ENCODE results near the gene ACTR3C.
"Not testable (repeated sequence)": the region's sequence is repeated elsewhere in the genome, so short reads cannot be mapped to it uniquely, and the experiment has no call there.

Gene ACTR3C

DNA sequence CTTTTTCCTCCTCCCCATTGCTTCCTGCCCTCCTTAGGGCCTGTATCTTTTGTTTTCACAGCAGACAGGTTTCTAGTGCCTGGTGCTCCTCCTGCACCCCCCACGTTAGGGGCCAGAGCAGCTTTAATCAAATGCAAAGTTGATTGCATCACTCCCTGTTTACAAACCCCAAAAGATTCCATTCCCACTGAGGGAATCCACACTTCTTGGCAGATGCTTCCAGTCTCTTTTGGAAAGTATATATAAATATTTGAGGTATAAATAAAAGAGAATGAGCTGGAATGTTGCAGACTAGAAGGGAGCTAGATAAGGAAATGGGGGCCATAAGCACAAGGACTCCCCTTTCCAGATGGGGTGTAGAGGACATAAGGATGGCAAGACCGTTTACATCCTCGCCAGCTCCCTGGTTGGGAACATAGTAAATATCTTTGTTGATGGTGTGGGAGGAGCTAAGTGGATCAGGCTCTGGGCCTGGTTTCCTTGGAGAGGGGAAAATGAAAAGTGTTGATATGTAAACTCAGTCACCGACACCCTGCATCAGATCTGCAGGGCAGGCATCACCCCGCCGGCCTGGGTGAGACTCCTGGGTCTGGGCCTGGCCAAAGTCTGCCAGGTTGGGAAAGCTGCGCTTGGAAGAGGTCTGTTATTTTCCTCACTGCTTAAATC is 11.9 kb upstream of the ACTR3C start:
- no peak for DNase-seq

DNA sequence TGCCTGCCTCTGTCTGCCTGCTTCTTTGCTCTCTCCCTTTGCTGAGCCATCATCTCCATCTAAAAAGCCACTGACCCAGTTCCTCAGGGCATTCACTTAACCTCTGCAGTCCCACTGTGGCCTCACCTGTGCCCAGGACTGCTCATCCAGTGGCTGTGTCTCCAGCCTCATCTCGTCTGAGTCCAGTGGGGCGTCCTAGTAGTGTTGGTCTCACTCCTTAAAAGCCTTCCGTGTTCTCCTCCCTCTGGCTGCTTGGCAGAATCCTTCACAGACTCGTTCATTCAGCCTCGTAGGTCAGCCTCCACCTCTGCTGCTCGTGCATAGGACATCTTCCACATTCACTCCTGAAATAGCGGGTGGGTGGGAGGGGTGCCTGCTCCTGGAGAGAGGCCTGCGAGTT is 10.8 kb upstream of the ACTR3C start:
- no peak for DNase-seq

GRCh38 chr7:150333659-150334058 is 10.3 kb upstream of the ACTR3C start:
- no peak for DNase-seq

DNA sequence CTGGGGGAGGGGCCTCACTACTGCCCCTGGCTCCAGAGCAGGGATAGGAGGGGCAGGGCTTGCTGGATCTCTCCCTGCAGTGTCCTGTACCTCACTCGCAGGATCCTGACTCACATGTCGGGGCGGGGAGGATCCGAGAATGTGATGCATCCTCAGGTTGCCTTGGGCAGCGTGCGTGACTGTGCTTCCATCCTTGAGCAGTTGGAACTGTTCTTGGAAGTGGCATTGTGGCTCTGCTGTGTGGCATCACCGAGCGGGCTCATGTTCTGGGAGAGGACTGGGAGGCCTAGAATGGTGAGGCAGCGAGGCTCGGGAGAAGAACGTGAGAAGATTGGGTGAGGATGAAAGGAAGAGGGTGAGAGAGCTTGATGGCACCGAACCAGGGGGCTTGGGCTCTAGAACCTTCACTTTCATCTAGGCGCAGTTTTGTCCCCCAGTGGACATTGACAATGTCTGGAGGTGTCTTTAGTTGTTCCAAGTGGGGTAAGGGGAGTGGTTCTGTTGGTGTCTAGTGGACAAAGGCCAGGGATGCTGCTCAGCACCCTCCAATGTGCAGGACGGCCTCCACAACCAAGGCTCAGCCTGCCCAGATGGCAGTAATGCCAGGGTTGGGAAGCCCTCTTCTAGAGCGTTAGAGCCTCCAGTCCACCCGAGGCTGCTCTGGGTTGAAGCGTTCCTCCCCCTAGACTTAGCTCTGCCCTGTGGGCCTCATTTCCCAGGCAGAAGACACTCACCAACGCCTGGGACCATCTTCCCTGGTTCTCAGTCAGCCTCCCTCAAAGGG is 9.7 kb upstream of the ACTR3C start:
- DNase-seq: no peak

- DNase-seq: no peak
Observed at GRCh38 chr7:150330211-150330885, 7.0 kb upstream of the ACTR3C start.

GRCh38 chr7:150329331-150330120 is 6.2 kb upstream of the ACTR3C start:
- no peak for DNase-seq

GRCh38 chr7:150327308-150327707 is 4.0 kb upstream of the ACTR3C start:
- no peak for DNase-seq

- no peak for DNase-seq
Observed at GRCh38 chr7:150326657-150327268, 3.4 kb upstream of the ACTR3C start.

DNA sequence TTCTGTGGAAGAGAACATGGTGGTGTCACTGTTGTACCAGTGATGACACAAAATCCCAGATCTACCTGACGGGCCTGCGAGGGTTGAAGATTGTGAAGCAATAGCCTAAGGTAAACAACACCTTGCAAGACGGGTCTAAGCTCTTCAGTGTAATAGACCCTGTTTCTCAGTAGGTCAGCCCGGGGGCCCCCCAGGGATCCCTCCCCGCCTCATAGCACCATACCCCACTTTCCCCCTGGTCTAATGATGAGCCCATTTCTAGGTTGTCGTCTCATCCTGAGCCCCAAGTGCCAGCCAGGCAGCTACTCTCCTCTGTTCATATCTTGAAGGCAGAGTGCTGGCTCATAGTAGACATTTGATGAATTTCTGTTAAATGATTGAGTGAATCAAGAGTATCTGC is 2.6 kb upstream of the ACTR3C start:
- no peak for DNase-seq

- DNase-seq: no peak
Observed at GRCh38 chr7:150325110-150325611, 1.8 kb upstream of the ACTR3C start.

DNA sequence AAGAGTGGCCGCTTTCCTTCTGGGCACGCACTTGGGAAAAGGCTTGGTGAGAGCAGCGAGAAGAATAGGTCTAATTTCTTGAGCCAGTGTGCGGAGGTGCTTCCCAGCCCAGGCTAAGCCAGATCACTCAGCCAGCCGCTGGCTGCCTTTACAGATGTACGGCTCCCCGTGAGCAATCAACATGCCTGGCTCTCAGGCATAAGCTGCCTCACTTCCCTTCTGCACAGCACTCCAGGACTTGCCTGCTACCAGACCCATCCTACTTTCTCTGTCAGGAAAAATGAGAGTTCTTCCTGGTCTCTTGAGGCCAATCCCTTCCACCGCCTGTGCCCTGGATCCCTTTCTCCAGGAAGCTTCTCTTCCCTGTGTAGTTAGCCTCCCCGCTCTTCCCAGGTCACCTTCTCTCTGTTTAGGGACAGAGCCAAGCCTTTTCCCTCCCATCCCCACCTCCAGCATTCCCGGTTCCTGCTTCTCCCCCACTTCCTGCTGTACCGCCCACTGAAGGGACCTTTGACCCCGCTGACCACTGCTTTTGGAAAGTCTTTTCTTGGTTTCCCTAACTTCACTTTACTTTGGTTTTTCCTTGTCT is 1.1 kb upstream of the ACTR3C start:
- no peak for DNase-seq

GRCh38 chr7:150323682-150324372 is 482 bp upstream of the ACTR3C start:
- DNase-seq: no peak

- DNase-seq: no peak
Observed at GRCh38 chr7:150322114-150322832, 1.1 kb downstream of the ACTR3C start.

DNA sequence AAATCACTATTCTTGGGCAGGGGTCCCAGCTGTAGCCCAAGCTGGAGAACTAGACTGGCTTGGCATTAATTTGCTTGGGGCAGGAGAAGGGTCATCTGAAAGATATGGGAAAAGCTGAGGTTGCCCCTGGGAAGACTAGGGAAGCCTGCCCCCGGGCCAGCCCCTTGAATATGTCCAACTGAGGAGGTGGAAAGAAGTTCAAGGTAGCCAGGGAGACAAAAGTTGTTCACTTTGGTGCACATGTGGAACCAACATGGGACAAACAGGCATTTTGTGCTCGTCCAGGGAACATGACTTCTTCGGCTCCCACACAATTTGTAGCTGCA is 1.6 kb downstream of the ACTR3C start:
- DNase-seq: no peak

- DNase-seq: no peak
Observed at GRCh38 chr7:150317748-150318444, 5.4 kb downstream of the ACTR3C start.

- not testable (repeated sequence) for DNase-seq
Observed at GRCh38 chr7:150316987-150317386, 6.4 kb downstream of the ACTR3C start.

GRCh38 chr7:150314639-150315239 is 8.6 kb downstream of the ACTR3C start:
- no peak for DNase-seq

DNA sequence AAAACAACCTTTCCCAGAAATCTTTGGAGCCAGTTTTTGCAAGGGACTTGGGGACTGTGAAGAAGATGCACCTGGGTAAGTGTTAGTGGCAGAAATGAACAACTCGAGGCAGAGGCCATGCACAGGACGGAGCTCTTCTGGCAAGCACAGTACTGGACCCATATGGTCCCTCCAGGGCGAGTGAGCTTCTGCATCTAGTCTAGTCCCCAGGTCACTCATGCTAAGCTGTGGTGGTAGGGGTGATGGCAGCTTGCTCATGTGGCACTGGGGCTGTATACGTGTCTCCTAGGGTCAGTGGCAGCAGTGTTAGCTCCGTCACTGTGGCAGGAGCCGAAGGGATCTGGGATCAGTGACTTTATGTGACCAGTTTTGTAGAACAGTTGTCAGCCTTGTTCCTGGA is 9.5 kb downstream of the ACTR3C start:
- no peak for DNase-seq

DNA sequence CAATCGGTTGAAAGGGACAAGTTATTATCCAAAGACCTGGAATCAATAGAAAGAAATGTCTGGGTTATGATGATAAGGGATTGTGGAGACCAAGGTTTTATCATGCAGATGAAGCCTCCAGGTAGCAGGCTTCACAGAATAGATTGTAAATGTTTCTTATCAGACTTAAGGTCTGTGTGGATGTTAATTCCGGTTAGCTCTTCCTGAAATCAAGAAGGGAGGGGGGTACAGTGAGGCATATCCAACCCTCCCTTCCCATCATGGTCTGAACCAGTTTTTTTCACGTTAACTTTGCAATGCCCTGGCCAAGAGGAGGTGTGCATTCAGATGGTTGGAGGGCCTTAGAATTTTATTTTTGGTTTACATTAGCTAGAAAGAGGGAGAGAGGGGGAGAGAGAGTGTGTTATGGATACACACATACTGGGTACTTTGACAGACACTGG is 10.0 kb downstream of the ACTR3C start:
- no peak for DNase-seq

All from cerebellar nuclear complex (tissue), 1 donor.